Omental fat pad (tissue), 4 donors: Measurements from ENCODE around the gene RAB3C. TPM values are rescaled to one million over a fixed set of nuclear protein-coding genes. Genes with fewer than 3 reads are reported as not detected.

Experiments
- ATAC-seq: fragments of 150-250 bp; one replicate; pipeline ENCODE4 v1.9.1; 2016; ENCODE audit warnings: mild to moderate bottlenecking, moderate library complexity; ENCODE audit not compliant: low FRiP score
- DNase-seq: peaks from one replicate; pipeline ENCODE4 v3.0.0-alpha.2; 2019; ENCODE audit warnings: low spot score
- CTCF ChIP-seq, 3 donors: fragments of 450-650 bp; IDR thresholded peaks; one replicate each; pipeline ENCODE4 v1.5.1; 2016 to 2017; ENCODE audit warnings: antibody characterized with exemption in 3 of 3, mild to moderate bottlenecking in 3 of 3, moderate library complexity in 2 of 3
- total RNA-seq, 4 donors: library from RNA; depleted of rRNA; stranded (reverse); fragments of >200 nt; gene quantifications; one replicate each; pipeline ENCODE4 v1.1.0, GENCODE V29; 2016

Gene RAB3C
- total RNA-seq, 4 donors from 2014 or later: 0.28 to 5.5 (median 2.0) TPM

- TF ChIP-seq CTCF (IDR thresholded peaks at IDR 0.05): no peak
- ATAC-seq (no peak), DNase-seq (no peak)
Measured at GRCh38 chr5:58778888-58779287, 196.0 kb downstream of the RAB3C start.

- no peak for ATAC-seq
- TF ChIP-seq CTCF (IDR thresholded peaks at IDR 0.05): no peak
- no peak for DNase-seq
Measured at GRCh38 chr5:58786035-58786434, 203.2 kb downstream of the RAB3C start.

GRCh38 chr5:58786711-58787303 lies 203.9 kb downstream of the RAB3C start:
- TF ChIP-seq CTCF (IDR thresholded peaks at IDR 0.05): no peak
- DNase-seq: no peak
- no peak for ATAC-seq

GRCh38 chr5:58787987-58788386 lies 205.1 kb downstream of the RAB3C start:
- no peak for TF ChIP-seq CTCF (IDR thresholded peaks at IDR 0.05)
- ATAC-seq: no peak

GRCh38 chr5:58793888-58794657 lies 211.2 kb downstream of the RAB3C start:
- ATAC-seq: no peak
- no peak for TF ChIP-seq CTCF (IDR thresholded peaks at IDR 0.05)
- DNase-seq: no peak

More at GRCh38 chr5:58787987-58788386, 205.1 kb downstream of the RAB3C start:
- DNase-seq: no peak

- ATAC-seq (no peak), DNase-seq (no peak)
- TF ChIP-seq CTCF (IDR thresholded peaks at IDR 0.05): no peak
Measured at GRCh38 chr5:58794875-58795274, 212.0 kb downstream of the RAB3C start.

GRCh38 chr5:58795327-58795726 lies 212.5 kb downstream of the RAB3C start:
- TF ChIP-seq CTCF (IDR thresholded peaks at IDR 0.05): no peak
- ATAC-seq (no peak), DNase-seq (no peak)
